HG02973 (cell line): ENCODE data around the gene AGBL4.
A peak's percentile ranks its signal among the peaks of the same experiment; 100 is the strongest.

Experiments used
- ATAC-seq: cut with Tn5 transposase; IDR thresholded peaks from one replicate; pipeline ENCODE4 v1.9.1; 2021; ENCODE audit warnings: moderate library complexity; ENCODE audit not compliant: unreplicated experiment

The AGBL4 gene

DNA sequence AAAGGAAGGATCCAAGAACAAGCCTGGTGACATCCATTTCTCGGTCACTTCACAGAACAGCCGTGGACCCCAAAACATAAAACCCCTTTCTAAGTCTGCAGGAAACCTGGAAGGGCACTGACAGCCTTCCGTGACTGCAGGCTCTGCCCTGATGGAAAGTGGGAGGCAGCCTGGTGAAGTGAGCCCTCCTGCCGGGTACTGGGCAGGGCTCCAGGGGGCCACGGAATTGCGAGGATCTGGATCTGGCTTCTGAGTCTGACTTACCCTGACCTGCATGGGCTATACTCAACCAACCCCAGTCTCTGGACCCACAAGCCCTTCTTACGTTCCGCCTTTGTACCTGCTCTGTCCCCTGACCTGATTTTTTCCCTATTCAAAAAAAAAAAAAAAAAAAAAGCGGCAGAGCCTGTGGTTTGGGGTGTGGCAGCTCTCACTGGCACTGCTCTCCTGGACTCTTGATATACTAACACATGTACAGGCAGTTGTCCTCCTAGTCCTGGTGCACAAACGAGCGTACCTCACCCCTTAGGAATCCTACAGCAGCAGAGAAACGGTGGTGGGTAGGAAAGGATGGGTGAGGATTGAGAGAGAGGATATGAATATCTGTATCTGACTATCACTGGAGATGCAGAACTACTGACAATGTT is 1330.0 kb downstream of the AGBL4 start:
- ATAC-seq, result no peak

DNA sequence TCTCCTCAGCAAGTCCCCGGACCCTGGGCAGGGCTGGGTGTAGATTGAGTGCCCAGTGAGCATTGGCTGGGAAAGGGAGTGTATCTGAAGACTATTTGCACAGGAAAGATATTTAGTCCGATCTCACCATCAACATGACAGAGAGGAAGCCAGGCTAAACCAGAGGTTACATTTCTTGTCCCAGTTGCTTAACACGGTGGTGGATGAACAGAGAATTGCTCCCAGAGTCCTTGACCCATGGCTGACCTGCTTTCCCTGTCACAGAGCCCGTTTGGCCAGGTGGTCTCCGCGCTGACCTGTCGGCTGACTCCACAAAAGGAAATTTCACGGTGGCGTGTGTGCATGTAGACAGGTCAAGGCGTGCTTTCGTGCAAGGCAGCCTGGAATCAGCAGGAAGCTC is 1330.6 kb downstream of the AGBL4 start:
- no peak for ATAC-seq

- no peak for ATAC-seq
Observed at GRCh38 chr1:48692235-48692634, 1331.5 kb downstream of the AGBL4 start.

GRCh38 chr1:48691429-48692001 is 1332.2 kb downstream of the AGBL4 start:
- peak; percentile 64 for ATAC-seq

DNA sequence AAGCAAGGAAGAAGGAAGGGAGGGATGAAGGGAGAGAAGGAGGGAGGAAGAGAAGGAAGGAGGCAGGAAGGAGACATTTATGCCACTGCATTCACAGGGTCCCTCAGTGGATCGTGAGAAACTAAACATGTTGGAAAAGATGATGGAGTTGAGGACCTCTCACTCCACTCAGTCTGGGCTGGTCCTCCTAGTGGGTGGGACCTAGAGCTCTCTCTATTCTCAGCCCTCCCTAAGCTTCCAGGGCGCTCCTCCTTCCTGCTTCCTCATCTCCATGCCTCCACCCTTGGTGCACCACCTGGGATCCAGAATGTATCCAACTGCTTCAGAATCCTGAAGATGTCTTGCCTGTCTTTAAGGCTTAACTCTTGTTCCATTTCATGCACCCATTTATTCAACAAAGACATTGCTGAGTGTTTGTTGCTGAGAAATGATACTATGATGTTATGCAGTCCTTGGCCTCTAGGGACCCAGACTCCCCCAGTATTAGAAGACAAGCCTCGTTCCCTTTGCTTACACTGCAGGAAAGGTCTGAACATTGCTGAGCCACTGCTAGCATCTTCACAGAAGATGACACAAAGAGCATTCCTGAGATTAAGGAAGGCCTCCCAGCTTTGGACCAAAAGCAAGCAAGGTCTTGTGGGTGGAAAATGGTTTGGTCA is 1335.5 kb downstream of the AGBL4 start:
- peak; percentile 75 for ATAC-seq

DNA sequence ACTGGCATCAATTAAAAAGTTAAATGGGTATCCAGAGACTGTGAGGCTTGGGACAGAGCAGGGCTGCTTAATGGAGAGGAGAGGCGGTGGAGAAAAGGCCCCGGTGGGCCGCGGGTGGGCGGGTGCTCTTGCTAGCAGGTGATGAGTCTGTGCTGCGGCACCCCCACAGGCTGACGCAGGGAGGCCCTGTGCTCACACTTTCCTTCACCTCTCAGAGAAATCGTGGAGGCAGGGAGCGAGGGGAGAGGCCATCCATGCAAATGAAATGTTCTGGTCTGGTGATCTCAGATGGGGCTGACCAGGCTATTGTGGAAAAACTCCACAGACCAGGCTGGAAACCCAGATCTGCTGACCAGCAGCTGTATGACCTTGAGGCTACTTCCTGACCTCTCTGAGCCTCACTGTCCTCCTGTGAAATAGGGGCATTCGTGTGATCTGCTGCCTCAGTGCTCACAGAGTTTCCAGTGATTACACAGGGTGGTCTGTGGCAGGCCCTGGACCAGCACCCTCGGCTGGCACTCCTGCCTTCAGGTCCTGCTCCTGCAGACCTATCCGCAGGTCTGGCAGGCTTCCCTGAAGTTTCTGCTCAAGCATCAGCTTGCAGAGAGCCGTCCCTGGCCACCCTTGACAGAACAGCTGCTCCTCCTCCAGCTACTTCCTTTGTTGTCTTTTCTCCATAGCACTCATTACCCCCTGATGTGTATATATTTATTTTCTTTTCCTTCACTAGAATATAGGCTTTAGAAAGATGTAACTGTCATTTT is 1336.3 kb downstream of the AGBL4 start:
- no peak for ATAC-seq

DNA sequence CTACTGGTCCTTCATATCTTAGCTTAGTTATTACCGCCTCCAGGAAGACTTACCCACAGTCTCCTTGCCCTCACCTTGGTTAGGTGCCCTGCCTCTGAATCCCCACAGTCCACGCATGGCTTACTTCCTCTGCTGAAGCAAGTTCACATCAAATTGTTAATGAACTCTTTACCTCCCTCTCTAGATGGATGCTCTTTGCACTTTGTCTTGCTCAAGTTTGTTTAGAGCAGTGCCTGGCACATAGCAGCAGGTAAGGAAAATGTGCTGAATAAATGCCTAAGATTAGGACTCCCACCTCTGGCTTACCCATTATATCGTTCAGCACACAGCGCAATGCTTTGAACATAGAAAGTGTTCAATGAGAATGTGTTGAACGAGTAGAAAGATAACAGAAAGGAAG is 1337.6 kb downstream of the AGBL4 start:
- ATAC-seq, result no peak

DNA sequence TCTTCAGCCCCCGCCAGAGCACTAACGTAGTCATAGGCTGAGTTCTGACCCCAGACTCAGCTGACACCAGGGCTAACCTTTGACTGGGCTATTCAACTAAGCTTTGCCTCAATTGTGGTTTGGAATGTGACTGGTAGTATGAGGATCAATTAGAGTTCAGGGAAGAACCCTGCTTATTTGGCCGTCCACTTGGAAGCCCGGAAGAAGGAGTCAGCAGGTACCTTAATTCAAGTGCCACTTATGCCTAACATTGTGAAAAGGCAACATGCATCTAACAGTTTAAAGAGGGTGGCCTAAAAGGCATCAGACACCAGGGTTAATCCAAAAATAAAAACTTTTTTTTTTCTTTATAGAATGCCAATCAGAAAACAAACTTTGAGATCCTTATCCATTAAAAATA is 1339.4 kb downstream of the AGBL4 start:
- ATAC-seq, result no peak

DNA sequence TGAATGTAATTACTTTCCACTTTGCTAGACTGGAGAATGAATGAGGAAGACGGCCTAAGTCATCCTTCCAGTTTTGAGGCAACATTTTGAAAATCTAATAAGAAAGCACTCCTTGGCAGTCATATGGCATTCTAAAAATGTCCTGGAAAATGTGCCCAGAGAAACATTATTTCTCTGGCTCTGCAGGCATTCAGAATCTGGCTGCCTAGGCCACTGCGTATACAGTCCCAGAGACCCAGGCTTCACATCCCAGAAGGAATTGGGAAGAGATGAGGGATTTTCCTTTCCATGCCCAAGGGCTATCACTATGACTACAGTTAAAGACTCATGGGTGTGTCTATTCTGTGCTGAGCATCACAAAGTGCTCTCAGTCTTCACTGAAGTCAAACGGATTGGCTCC is 1339.9 kb downstream of the AGBL4 start:
- no peak for ATAC-seq

DNA sequence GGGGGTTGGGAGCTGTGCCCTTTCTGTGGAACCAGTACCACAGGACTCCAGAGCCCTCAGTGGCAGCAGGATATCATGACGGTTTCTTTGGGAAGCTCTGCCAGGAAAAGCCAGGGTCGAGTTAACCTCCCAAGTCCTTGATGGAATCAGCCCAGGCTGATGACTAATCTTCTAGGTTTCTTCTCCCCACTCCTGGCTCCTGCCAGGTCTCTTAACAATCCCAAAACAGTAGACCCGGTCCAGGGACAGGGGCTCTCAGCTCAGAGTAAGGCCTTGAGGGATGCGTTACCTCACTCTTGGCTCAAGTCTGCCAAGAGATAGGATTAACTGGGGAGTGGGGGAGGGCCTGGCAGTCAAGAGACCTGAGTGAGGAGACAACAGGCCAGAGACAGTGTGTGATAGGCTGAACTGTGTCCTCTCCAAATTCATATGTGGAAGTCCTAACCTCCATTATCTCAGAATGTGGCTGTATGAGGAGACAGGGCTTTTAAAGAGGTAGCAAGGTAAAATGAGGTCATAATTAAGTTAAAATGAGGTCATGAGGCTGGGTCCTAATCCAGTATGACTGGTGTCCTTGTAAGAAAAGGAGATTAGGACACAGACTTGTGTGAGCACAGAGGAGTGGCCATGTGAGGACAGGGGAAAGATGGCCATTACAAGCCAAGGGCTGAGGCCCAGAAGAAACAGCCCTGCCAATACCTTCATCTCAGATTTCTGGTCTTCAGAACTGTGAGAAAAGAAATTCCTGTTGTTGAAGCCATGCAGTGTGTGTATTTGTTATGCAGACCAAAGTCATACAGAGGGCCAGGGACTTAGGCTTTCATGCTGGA is 1342.1 kb downstream of the AGBL4 start:
- ATAC-seq, result no peak

GRCh38 chr1:48680411-48681035 is 1343.2 kb downstream of the AGBL4 start:
- no peak for ATAC-seq

DNA sequence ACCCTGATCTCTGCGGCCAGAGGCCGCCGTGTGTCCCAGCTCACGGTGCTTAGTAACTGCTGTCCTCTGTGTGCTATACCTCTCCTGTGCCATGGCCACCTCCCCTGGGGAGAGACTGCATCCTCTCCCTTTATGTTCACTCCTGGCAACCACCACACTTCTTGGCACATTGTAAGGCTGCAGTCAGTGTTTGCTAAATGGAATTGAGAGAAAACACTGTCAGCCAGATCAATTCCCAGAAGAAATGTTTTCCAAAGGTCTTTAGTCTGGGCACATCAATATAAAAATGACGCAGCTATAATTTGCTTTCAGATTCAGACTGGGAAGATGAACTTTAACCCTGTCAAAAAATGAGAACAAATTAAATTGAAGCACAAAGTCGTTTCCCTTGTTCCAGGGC is 1343.9 kb downstream of the AGBL4 start:
- ATAC-seq, result no peak

GRCh38 chr1:48678710-48679505 is 1344.8 kb downstream of the AGBL4 start:
- ATAC-seq, result peak; percentile 51

DNA sequence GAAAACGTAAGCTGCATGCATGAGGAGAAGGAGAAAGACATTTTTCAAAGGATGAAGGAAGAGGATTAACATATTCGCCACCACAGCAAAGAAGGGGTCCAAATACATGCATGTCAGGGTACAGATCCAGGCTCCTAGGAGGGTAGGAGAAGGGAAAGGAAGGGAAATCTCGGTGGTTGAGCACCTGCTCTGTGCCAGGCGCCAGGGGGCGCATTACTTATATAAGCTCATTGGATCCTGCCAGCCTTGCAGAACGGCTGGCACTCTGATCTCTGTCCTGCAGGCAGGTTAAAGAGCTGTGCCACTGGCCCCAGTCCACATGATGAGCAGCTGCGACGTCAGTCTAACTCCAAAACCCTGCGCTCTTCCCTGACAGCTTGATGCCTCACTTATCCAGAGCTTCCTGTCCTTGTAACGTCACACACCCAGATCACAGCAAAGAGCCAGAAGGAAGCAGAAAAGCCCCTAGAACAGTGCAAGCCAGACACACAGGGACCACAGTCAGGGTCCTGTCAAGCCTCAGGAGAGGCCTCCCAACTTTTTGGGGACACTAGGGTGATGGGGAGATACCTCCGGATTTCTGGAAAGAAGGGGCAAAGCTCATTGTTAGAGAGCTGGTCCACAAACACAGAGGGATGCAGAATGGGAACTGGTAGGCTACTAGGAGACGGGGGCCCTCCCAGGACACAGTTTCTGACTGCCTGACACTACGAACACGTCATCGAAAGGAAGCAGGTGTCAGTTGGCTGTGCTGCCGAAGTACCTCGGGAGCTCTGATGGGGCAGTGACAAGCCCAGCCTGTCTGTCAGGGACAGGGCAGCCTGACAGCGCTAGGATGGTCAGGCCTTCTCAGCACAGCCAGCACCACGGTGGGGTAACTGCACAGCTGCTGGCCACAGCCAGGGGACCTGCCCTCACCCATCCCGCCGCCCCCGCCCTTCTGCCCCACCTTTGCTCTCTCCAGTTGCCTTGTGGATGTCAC is 1346.2 kb downstream of the AGBL4 start:
- no peak for ATAC-seq

DNA sequence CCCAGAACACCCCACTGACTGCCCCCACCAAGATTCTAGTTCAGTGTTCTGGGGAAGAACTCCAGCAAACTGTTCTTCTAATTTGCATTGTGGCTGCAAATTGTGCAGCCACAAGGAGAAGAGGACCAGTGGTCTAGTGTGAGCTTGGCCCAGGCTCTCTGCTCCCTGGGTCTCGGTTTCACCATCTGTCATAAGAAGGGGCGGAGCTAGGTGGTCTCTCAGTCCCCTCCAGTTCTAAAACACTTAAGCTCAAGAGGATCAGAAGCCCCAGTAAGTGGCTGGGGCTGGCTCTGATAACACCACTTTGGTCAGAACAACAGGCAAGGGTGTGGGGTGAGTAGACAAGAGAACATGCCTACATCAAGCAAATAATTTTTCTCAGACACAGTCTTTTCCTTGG is 1346.9 kb downstream of the AGBL4 start:
- no peak for ATAC-seq

- ATAC-seq, result no peak
Observed at GRCh38 chr1:48676376-48676775, 1347.4 kb downstream of the AGBL4 start.

- no peak for ATAC-seq
Observed at GRCh38 chr1:48675251-48675650, 1348.5 kb downstream of the AGBL4 start.

GRCh38 chr1:48674641-48675040 is 1349.1 kb downstream of the AGBL4 start:
- no peak for ATAC-seq
